Activated naive CD4-positive, alpha-beta T cell treated with Interleukin-2 at 50 U/mL for 16 hours (primary cell): ENCODE results near the gene KRT78.
"Not testable (repeated sequence)": the region's sequence is repeated elsewhere in the genome, so short reads cannot be mapped to it uniquely, and the experiment has no call there.

ENCODE experiments used
- DNase-seq: peaks from one replicate; pipeline ENCODE4 v3.0.0-alpha.2; 2020

Gene KRT78

DNA sequence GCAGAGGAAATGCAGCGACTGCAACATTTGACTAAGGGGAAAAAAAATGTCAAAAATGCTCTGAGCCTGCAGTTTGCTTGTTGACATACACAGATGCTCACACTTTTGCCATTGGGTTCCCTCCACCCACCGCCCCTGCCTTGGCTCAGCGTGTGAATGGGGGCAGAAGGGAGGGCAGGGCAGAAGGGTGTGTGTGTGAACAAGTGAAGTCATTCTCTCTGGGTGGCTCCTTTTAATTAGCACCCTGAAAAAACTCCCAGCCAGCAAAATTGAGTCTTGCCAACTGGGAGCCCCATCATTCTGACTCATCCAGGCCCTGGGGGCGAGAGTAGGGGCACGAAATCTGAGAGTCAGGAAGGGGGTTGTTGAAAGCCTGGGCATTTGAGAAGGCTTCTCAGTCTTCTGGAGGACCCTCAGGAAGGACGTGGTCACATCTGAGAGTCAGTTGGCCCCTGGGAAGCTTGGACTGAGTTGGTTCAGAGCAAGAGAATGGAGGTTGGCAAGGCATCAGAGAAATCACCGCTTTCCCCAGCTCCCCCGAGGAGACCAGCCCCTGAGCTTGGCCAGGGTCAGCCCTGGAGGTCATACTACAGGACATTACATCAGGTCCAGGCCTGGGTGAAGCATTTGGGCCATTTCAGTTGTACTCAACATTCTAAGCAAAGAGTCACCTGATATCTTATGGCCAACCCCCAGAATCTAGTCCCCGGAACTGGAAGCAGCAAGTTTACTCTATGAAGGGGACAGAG is 22.7 kb upstream of the KRT78 start:
- DNase-seq, result no peak

DNA sequence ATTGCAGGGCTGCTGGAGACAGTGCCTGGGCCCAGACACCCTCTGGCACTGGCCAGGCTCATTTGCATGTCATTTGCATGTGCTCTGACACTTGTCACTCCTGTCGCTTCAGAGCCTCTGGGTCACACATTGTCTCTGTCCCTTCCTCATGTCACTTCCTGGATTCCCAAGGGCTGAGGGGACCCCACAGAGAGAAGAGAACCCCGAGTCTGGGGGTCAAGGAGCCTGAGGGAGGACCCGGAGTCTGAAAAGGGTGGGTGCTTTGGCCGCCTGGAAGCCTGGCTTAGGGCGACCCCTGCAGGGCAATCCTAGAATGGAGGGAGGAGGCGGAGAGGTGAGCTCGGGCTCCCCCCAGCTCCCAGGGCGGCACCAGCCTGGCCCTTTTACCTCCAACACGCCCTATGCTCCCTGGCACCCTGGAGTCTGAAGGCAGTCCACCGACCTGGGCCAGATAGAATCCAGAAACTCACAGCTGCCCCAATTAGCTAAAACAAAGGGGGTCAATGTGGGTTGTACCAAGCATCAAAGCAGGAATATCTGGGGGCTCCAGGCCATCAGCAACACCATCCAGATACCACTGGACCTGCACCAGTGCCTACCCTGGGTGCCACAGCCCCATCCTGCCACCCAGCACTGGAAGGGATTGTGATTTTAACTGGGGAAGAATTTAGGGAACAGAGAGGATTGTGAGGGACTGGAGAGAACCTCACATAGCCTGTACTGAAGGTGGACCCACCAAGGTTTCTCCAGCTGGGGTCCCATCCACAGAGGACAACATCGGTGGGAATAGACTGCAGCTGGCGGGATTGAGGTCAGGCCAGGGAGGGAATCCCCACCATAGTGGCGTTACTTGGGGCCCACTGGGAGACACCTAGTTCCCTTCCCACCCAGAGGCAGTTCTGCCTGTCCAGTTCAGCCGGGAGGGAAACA is 21.8 kb upstream of the KRT78 start:
- DNase-seq, result peak; percentile 76

DNA sequence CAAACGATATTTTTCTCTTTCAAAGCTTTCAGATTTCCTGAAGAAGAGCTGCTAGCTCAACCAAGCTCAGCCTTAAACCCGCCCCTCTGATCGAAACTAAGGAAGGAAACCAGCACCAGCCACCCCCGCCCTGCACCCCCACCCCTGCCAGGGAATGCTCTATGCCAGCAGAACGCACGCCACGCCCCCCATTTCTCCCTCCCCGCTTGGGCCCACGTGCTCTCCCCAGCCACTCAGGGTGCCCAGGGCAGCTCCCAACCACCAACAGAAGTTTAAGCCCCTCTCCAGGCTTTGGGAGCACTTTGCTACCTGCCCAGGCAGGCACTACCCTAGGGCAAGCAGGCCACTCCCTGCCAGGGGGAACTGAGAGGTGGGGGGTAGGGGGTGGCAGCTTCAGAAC is 18.8 kb upstream of the KRT78 start:
- DNase-seq, result peak; percentile 23

- DNase-seq, result no peak
Measured at GRCh38 chr12:52867152-52867551, 18.4 kb upstream of the KRT78 start.

- no peak for DNase-seq
Measured at GRCh38 chr12:52865090-52865944, 16.5 kb upstream of the KRT78 start.

- DNase-seq, result no peak
Measured at GRCh38 chr12:52862023-52862422, 13.2 kb upstream of the KRT78 start.

DNA sequence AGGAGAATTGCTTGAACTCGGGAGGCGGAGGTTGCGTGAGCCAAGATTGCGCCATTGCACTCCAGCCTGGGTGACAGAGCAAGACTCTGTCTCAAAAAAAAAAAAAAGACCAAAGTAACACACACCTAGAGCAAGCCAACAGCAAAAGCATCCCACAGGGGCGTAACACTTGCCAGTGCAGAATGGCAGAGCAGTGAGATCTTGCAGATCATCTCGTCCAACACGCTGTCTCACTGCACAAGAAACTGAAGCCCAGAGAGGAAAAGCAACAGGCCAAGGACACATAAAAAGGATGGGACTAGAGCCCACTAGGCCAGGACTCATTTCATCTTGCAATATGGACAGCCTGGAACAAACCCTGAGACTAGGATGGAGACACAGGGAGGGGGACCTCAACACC is 12.7 kb upstream of the KRT78 start:
- DNase-seq, result no peak

GRCh38 chr12:52860102-52860823 is 11.5 kb upstream of the KRT78 start:
- DNase-seq, result no peak

DNA sequence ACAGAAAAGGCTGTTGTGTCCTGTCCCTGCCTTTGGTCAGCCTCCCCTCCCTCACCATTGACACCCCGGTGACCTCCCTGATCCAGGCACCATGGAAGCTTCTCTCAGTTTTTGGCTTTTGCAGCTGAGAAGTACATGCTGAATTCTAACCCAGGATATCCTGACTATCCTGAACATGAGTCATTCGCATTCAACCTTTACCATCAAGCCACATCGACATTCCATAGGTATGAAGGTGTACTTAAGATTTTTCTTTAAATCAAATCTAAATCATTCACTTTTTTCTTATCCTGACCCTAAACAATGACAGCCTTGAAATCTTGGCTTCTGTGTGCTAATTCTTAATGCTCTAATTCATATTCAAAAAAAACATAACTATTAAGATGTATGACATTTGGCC is 8.7 kb upstream of the KRT78 start:
- no peak for DNase-seq

- no peak for DNase-seq
Measured at GRCh38 chr12:52856787-52857186, 8.0 kb upstream of the KRT78 start.

DNA sequence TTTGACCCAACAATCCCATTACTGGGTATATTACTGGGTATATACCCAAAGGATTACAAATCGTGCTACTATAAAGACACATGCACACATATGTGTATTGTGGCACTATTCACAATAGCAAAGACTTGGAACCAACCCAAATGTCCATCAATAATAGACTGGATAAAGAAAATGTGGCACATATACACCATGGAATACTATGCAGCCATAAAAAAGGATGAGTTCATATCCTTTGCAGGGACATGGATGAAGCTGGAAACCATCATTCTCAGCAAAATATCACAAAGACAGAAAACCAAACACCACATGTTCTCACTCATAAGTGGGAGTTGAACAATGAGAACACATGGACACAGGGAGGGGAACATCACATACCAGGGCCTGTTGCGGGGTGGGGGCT is 7.3 kb upstream of the KRT78 start:
- not testable (repeated sequence) for DNase-seq

DNA sequence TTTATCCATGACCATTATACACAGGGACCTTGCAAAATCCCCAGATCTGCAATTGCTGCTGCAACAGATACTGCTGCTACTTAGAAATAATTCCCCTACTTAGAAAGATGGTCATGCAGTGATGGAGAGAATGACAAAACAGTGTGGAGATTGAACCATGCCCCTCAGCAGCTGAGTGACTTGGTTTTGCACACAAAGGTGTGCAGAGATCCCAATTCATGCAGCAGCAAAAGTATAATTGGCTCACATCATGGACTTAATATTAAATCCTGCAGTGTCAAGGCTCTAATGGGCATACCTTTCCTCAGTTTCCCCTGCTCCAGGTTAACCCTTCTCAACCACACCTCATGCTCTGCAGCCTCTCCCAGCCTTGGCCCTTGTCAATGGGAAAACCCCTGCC is 3.0 kb upstream of the KRT78 start:
- no peak for DNase-seq

DNA sequence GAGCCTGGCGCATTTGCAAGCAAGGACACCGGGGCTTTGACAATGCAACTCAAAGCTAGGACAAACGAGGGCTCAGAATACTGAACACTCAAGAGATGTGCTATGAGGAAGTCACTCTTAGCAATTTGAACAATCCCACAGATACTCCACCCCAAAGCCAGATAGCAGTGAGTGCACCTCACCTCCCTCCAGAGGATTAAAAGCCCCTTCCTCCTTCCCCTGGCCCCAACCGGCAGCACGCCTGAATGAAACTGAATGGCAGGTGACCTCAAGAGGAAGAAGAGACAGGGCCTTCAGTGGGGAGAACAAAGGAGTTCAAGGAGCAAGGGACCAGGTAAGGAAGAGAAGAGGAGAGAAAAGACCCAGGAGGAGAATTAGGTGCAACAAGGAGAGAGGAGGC is 1.9 kb upstream of the KRT78 start:
- DNase-seq, result no peak

DNA sequence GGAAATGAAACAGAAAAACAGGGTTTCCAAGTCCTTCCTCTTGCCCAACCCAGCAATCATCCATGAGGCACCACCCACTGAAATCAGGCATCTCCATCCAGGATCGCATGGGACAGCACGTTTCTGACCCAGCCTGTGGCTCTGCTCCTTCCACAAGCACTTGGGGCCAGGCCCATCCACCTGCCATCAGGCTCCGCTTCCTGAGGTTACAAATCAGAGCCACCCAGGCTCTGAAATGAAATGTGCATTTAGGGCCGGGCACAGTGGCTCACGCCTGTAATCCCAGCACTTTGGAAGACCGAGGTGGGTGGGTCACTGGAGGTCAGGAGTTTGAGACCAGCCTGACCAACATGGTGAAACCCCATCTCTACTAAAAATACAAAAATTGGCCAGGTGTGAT is 717 bp upstream of the KRT78 start:
- no peak for DNase-seq

- no peak for DNase-seq
Measured at GRCh38 chr12:52847335-52848102, 1.3 kb downstream of the KRT78 start.

- no peak for DNase-seq
Measured at GRCh38 chr12:52846356-52846970, 2.3 kb downstream of the KRT78 start.

GRCh38 chr12:52845946-52846345 is 2.8 kb downstream of the KRT78 start:
- DNase-seq, result no peak

- no peak for DNase-seq
Measured at GRCh38 chr12:52844386-52844785, 4.4 kb downstream of the KRT78 start.

GRCh38 chr12:52839436-52840105 is 9.2 kb downstream of the KRT78 start:
- DNase-seq, result no peak

GRCh38 chr12:52838609-52839435 is 10.0 kb downstream of the KRT78 start:
- DNase-seq, result no peak
